HepG2 (cell line): Measurements from ENCODE around the gene ZNRF3. TPM values are rescaled to one million over a fixed set of nuclear protein-coding genes. Genes with fewer than 3 reads are reported as not detected.

Experiments used
- ATAC-seq: fragments of 200-7000 bp; cut with Tn5 transposase; 3 replicates; pipeline ENCODE4 v1.9.1; 2020; ENCODE audit warnings: mild to moderate bottlenecking, moderate library complexity
- BruUV-seq: library from RNA; stranded (reverse); fragments of 400-500 nt; replicated peaks from 2 replicates; lab custom pipeline; 2021; lab: Mats Ljungman, UMichigan
- CTCF ChIA-PET: fragments of 300-600 bp; formaldehyde crosslinking; extraction: SDS; loops from one replicate; lab custom pipeline; 2021; ENCODE audit warnings: low total read pairs, inconsistent platforms, low intra/inter-chr PET ratio; lab: Yijun Ruan, JAX
- POLR2A ChIA-PET: fragments of 350-600 bp; sonication (Branson Sonifier 250); formaldehyde crosslinking; loops from one replicate; lab custom pipeline; 2020; ENCODE audit warnings: antibody characterized with exemption, inconsistent platforms; lab: Yijun Ruan, JAX
- DNase-seq: peaks from one replicate; pipeline ENCODE4 v3.0.0-alpha.2; 2015; ENCODE audit warnings: low spot score
- FAIRE-seq: peaks from 3 replicates; lab custom pipeline; 2011; peaks lifted over from hg19 to GRCh38; lab: Jason Lieb, UNC
- H2AFZ ChIP-seq: one replicate; pipeline ENCODE4 v1.6.1; 2011; ENCODE audit warnings: low read length, inconsistent platforms
- H3K27ac ChIP-seq: fragments of 300-600 bp; 3 replicates; pipeline ENCODE4 v1.8.0; 2011; ENCODE audit warnings: mixed run types, mild to moderate bottlenecking, mixed read lengths, low read length, inconsistent platforms; ENCODE audit not compliant: insufficient read depth; ENCODE audit errors: extremely low read length
- H3K27me3 ChIP-seq, 2 experiments: fragments of 200-600 bp in 1 of 2; 2 replicates in 1 of 2; 3 replicates in 1 of 2; pipeline versions ENCODE4 v1.6.0 to v1.8.0; 2011; ENCODE audit warnings: low read length in 2 of 2, mild to moderate bottlenecking in 2 of 2, moderate library complexity in 2 of 2, inconsistent platforms in 1 of 2; ENCODE audit not compliant: insufficient read depth in 2 of 2, control insufficient read depth in 1 of 2
- H3K36me3 ChIP-seq, 2 experiments: fragments of 200-600 bp in 1 of 2; replicated peaks in 1 of 2; 2 replicates in 1 of 2; 3 replicates in 1 of 2; pipeline versions ENCODE4 v1.5.1 to v1.8.0; 2011; ENCODE audit warnings: low read length in 2 of 2, inconsistent platforms in 1 of 2; ENCODE audit not compliant: insufficient read depth in 2 of 2, control insufficient read depth in 1 of 2
- H3K4me1 ChIP-seq: 2 replicates; pipeline ENCODE4 v1.5.1; 2012; ENCODE audit warnings: low read length, inconsistent platforms; ENCODE audit not compliant: insufficient read depth
- H3K4me2 ChIP-seq: 2 replicates; pipeline ENCODE4 v1.6.0; 2011; ENCODE audit warnings: low read depth, low read length, inconsistent platforms
- H3K4me3 ChIP-seq, 3 experiments: fragments of 200-600 bp in 1 of 3; sonication (generic), shearing (Covaris generic) in 1 of 3; replicated peaks in 1 of 3; 2 replicates each; pipeline ENCODE4 v1.5.1; 2011 to 2016; ENCODE audit warnings: low read length in 3 of 3, inconsistent platforms in 2 of 3, low read depth in 2 of 3, mild to moderate bottlenecking in 2 of 3, control low read depth in 1 of 3, mixed read lengths in 1 of 3; ENCODE audit not compliant: insufficient read depth in 1 of 3
- H3K79me2 ChIP-seq: one replicate; pipeline ENCODE4 v1.6.1; 2011; ENCODE audit warnings: low read length, inconsistent platforms; ENCODE audit not compliant: insufficient read depth
- H3K9ac ChIP-seq: 2 replicates; pipeline ENCODE4 v1.6.0; 2011; ENCODE audit warnings: mild to moderate bottlenecking, low read depth, low read length, inconsistent platforms; ENCODE audit not compliant: insufficient read depth
- H3K9me3 ChIP-seq: 2 replicates; pipeline ENCODE4 v1.5.1; 2012; ENCODE audit warnings: mild to moderate bottlenecking, low read length
- H4K20me1 ChIP-seq: 2 replicates; pipeline ENCODE4 v1.6.0; 2011; ENCODE audit warnings: inconsistent platforms, mild to moderate bottlenecking, low read length, moderate library complexity; ENCODE audit not compliant: insufficient read depth
- MLXIP ChIP-seq: sonication (generic); formaldehyde crosslinking; IDR thresholded peaks from 2 replicates; pipeline ENCODE4 v1.9.0; 2021; ENCODE audit warnings: missing genetic modification reagents, borderline replicate concordance
- NFYC ChIP-seq: IDR thresholded peaks from 2 replicates; pipeline ENCODE4 v1.6.1; 2016; ENCODE audit warnings: missing genetic modification reagents, missing compliant biosample characterization
- POLR2G ChIP-seq: fragments of 200-400 bp; formaldehyde crosslinking; IDR thresholded peaks from 2 replicates; pipeline ENCODE4 v1.6.1; 2018; ENCODE audit warnings: mild to moderate bottlenecking, low read depth, low read length, moderate library complexity
- PRMT3 ChIP-seq: sonication (generic); formaldehyde crosslinking; IDR thresholded peaks from 2 replicates; pipeline ENCODE4 v1.8.1; 2022; ENCODE audit warnings: low read depth, mild to moderate bottlenecking, moderate library complexity, missing genetic modification reagents, borderline replicate concordance
- SP5 ChIP-seq: IDR thresholded peaks from 2 replicates; pipeline ENCODE4 v1.6.1; 2016; ENCODE audit warnings: low read depth, borderline replicate concordance
- SUZ12 ChIP-seq: fragments of 150-350 bp; IDR thresholded peaks from 2 replicates; pipeline ENCODE4 v1.6.1; 2014; ENCODE audit warnings: low read depth, low read length
- XBP1 ChIP-seq: sonication (generic); formaldehyde crosslinking; IDR thresholded peaks from 2 replicates; pipeline ENCODE4 v1.5.0; 2020; ENCODE audit warnings: missing genetic modification reagents
- ZBTB25 ChIP-seq: IDR thresholded peaks from 2 replicates; pipeline ENCODE4 v1.6.1; 2018; ENCODE audit warnings: missing genetic modification reagents
- ZBTB7A ChIP-seq: sonication (generic); formaldehyde crosslinking; IDR thresholded peaks from 2 replicates; pipeline ENCODE4 v1.8.0; 2022; ENCODE audit warnings: mild to moderate bottlenecking, missing genetic modification reagents
- ZNF205 ChIP-seq: IDR thresholded peaks from 2 replicates; pipeline ENCODE4 v1.6.1; 2018; ENCODE audit warnings: missing biosample characterization, missing genetic modification reagents
- ZNF317 ChIP-seq: sonication (generic); formaldehyde crosslinking; IDR thresholded peaks from 2 replicates; pipeline ENCODE4 v1.5.0; 2020; ENCODE audit warnings: mild to moderate bottlenecking, missing genetic modification reagents
- ZNF33B ChIP-seq: sonication (generic); formaldehyde crosslinking; IDR thresholded peaks from 2 replicates; pipeline ENCODE4 v1.5.1; 2020; ENCODE audit warnings: mild to moderate bottlenecking, missing genetic modification reagents
- ZNF343 ChIP-seq: sonication (generic); formaldehyde crosslinking; IDR thresholded peaks from 2 replicates; pipeline ENCODE4 v1.4.0; 2020; ENCODE audit warnings: mild to moderate bottlenecking, missing genetic modification reagents
- ZNF619 ChIP-seq: sonication (generic); formaldehyde crosslinking; IDR thresholded peaks from 2 replicates; pipeline ENCODE4 v1.4.0; 2020; ENCODE audit warnings: mild to moderate bottlenecking, missing genetic modification reagents
- ZNF674 ChIP-seq: sonication (generic); formaldehyde crosslinking; IDR thresholded peaks from 2 replicates; pipeline ENCODE4 v1.5.0; 2020; ENCODE audit warnings: low read depth, mild to moderate bottlenecking, missing genetic modification reagents
- ZNF772 ChIP-seq: sonication (generic); formaldehyde crosslinking; IDR thresholded peaks from 2 replicates; pipeline ENCODE4 v1.5.0; 2020; ENCODE audit warnings: mild to moderate bottlenecking, missing genetic modification reagents
- WGBS: methylation state at CpG from one replicate; pipeline ENCODE4 v1.1.6; 2017; ENCODE audit warnings: low lambda C conversion rate; 5-methylcytosine and 5-hydroxymethylcytosine counted together
- in situ Hi-C: cut with HindIII; loops from 2 replicates; pipeline ENCODE4 v1.10.0; 2017; ENCODE audit warnings: low pct_unique_long_range_greater_than_20kb; ENCODE audit not compliant: extremely low pct_ligation_motif_present
- intact Hi-C: fragments of 100-400 bp; cut with micrococcal nuclease; formaldehyde crosslinking; loops from one replicate; pipeline ENCODE4 v1.10.0; 2022; ENCODE audit not compliant: unreplicated experiment
- polyA plus RNA-seq, 8 experiments: library from polyadenylated mRNA; depleted of rRNA in 3 of 8; stranded (reverse) in 7 of 8; unstranded in 1 of 8; fragments of >200 nt; fragmentation: Illumina TruSeq in 4 of 8; extraction: Trizol in 4 of 8; gene quantifications; 2 replicates each; pipeline versions ENCODE4 v1.2.1 to v1.2.3, GENCODE V29; 2011 to 2016; ENCODE audit warnings: low read depth in 4 of 8, missing spikeins in 1 of 8, mixed read lengths in 1 of 8; ENCODE audit not compliant: insufficient read depth in 1 of 8
- total RNA-seq, 5 experiments: library from RNA; depleted of rRNA; stranded (reverse); fragments of >200 nt; fragmentation: Illumina TruSeq; extraction: Trizol; gene quantifications; 2 replicates each; pipeline ENCODE4 v1.2.3, GENCODE V29; 2016; ENCODE audit warnings: low read depth in 1 of 5

ZNRF3 gene
- total and polyA plus RNA-seq, 2 of the 13 experiments (the other 11 are each of a cell fraction or from before 2014, with no cell fraction given): 20.3 to 36.7 TPM

- WGBS: 92% methylated on average over 5 of the region's 5 CpGs
- H3K9me3 ChIP-seq: no peaks in the 10 kb centered on the region
- DNase-seq: no peak
Measured at GRCh38 chr22:28958611-28959010, 75.2 kb downstream of the ZNRF3 start.

GRCh38 chr22:28962042-28962554, 78.7 kb downstream of the ZNRF3 start:
- DNase-seq: no peak
- ChIA-PET CTCF (no interaction called here), POLR2A (no interaction called here)
- H3K4me1 ChIP-seq: peaks cover 95% of the 10 kb centered on the region
- no peak overlapping the region for H3K4me3 ChIP-seq
- H3K27me3 ChIP-seq: no peaks in the 10 kb centered on the region
- H3K27ac ChIP-seq: no peak overlapping the region
- TF ChIP-seq XBP1 (CRISPR knock-in tag) (no peak), SP5 (no peak), ZBTB25 (CRISPR knock-in tag) (no peak), SUZ12 (no peak), MLXIP (CRISPR knock-in tag) (no peak), ZNF317 (no peak), ZNF343 (CRISPR knock-in tag) (no peak), ZNF205 (CRISPR knock-in tag) (no peak), ZNF33B (no peak), ZNF674 (CRISPR knock-in tag) (no peak), PRMT3 (no peak), ZNF772 (CRISPR knock-in tag) (no peak)
- TF ChIP-seq, all 625 proteins: peak for 0
- intact Hi-C loops (no loop called here), in situ Hi-C loops (no loop called here)
- 98% methylated on average over 3 of the region's 3 CpGs for WGBS
- Histone ChIP-seq H3K9ac (no peak overlapping the region), H4K20me1 (peaks cover 37% of the 10 kb centered on the region), H2AFZ (no peak overlapping the region), H3K36me3 (peaks cover 12 to 60% of the 10 kb centered on the region in 2 experiments; a peak in 4 of 5 replicates), H3K9me3 (no peaks in the 10 kb centered on the region), H3K79me2 (peaks cover 97% of the 10 kb centered on the region), H3K4me2 (no peak overlapping the region)
- no TSS peak for BruUV-seq
- ATAC-seq: no peak
- no peak for FAIRE-seq

More at GRCh38 chr22:28958611-28959010, 75.2 kb downstream of the ZNRF3 start:
- Histone ChIP-seq H3K27me3 (no peaks in the 10 kb centered on the region), H3K4me2 (no peak overlapping the region), H3K4me1 (peaks cover 100% of the 10 kb centered on the region), H2AFZ (no peak overlapping the region), H3K9ac (no peak overlapping the region), H3K27ac (no peak overlapping the region), H4K20me1 (peaks cover 32% of the 10 kb centered on the region), H3K36me3 (peaks cover 10 to 61% of the 10 kb centered on the region in 2 experiments), H3K79me2 (peaks cover 98% of the 10 kb centered on the region), H3K4me3 (no peak overlapping the region)
- no peak for TF ChIP-seq ZNF619 (CRISPR knock-in tag)
- 0 out of 2 replicates have a peak, but pooled peaks have one; percentile 11 for TF ChIP-seq POLR2G
- no peak for TF ChIP-seq ZBTB7A (CRISPR knock-in tag)
- TF ChIP-seq NFYC: no peak
- in situ Hi-C loops (no loop called here), intact Hi-C loops (no loop called here)
- no peak for FAIRE-seq
- ATAC-seq: no peak
- BruUV-seq: no TSS peak
- POLR2A ChIA-PET: no interaction called here
- CTCF ChIA-PET: no interaction called here
